Keratinocyte (primary cell): ENCODE results near the gene TTLL8. TPM values are rescaled to one million over a fixed set of nuclear protein-coding genes. Genes with fewer than 3 reads are reported as not detected.

Experiments
- DNase-seq: peaks from one replicate; pipeline ENCODE4 v3.0.0-alpha.2; 2011; ENCODE audit warnings: low read depth, missing footprints, low spot score
- FAIRE-seq: peaks from 2 replicates; lab custom pipeline; 2011; peaks lifted over from hg19 to GRCh38; lab: Jason Lieb, UNC
- H2AFZ ChIP-seq: 2 replicates; pipeline ENCODE4 v1.6.0; 2012; ENCODE audit warnings: low read length, control low read depth, inconsistent platforms; ENCODE audit not compliant: control insufficient read depth
- H3K27ac ChIP-seq: 2 replicates; pipeline ENCODE4 v1.5.1; 2011; ENCODE audit warnings: low read length; ENCODE audit not compliant: control insufficient read depth, insufficient read depth
- H3K27me3 ChIP-seq: 3 replicates; pipeline ENCODE4 v1.6.0; 2011; ENCODE audit warnings: low read length; ENCODE audit not compliant: control insufficient read depth, insufficient read depth; ENCODE audit errors: extremely low read depth
- H3K36me3 ChIP-seq, 2 experiments: 2 replicates in 1 of 2; 3 replicates in 1 of 2; pipeline ENCODE4 v1.5.1; 2011; ENCODE audit warnings: low read length in 2 of 2, mild to moderate bottlenecking in 1 of 2; ENCODE audit not compliant: control insufficient read depth in 2 of 2, insufficient read depth in 2 of 2; ENCODE audit errors: extremely low read depth in 1 of 2
- H3K4me1 ChIP-seq: 3 replicates; pipeline ENCODE4 v1.5.1; 2011; ENCODE audit warnings: low read length; ENCODE audit not compliant: control insufficient read depth, insufficient read depth; ENCODE audit errors: extremely low read depth
- H3K4me2 ChIP-seq: 3 replicates; pipeline ENCODE4 v1.6.0; 2011; ENCODE audit warnings: low read depth, low read length; ENCODE audit not compliant: control insufficient read depth, insufficient read depth; ENCODE audit errors: extremely low read depth
- H3K4me3 ChIP-seq, 3 experiments: fragments of 200-600 bp in 1 of 3; sonication (generic) in 1 of 3; 2 replicates in 2 of 3; 3 replicates in 1 of 3; pipeline ENCODE4 v1.5.1; 2011 to 2016; ENCODE audit warnings: low read length in 3 of 3, mild to moderate bottlenecking in 3 of 3, control low read depth in 2 of 3, inconsistent platforms in 1 of 3, low read depth in 1 of 3, mixed read lengths in 1 of 3, mixed run types in 1 of 3, moderate library complexity in 1 of 3; ENCODE audit not compliant: control insufficient read depth in 2 of 3, insufficient read depth in 2 of 3; ENCODE audit errors: extremely low read depth in 1 of 3
- H3K79me2 ChIP-seq: 2 replicates; pipeline ENCODE4 v1.6.0; 2012; ENCODE audit warnings: low read length; ENCODE audit not compliant: control insufficient read depth, insufficient read depth
- H3K9ac ChIP-seq: 3 replicates; pipeline ENCODE4 v1.6.0; 2011; ENCODE audit warnings: low read length; ENCODE audit not compliant: control insufficient read depth, insufficient read depth; ENCODE audit errors: extremely low read depth
- H3K9me1 ChIP-seq: 3 replicates; pipeline ENCODE4 v1.6.0; 2011; ENCODE audit warnings: low read length; ENCODE audit not compliant: control insufficient read depth, insufficient read depth; ENCODE audit errors: extremely low read depth
- H3K9me3 ChIP-seq: 2 replicates; pipeline ENCODE4 v1.5.1; 2012; ENCODE audit warnings: low read depth, low read length; ENCODE audit not compliant: control insufficient read depth
- H4K20me1 ChIP-seq: 3 replicates; pipeline ENCODE4 v1.6.0; 2011; ENCODE audit warnings: low read length; ENCODE audit not compliant: control insufficient read depth, insufficient read depth; ENCODE audit errors: extremely low read depth
- EZH2 ChIP-seq: IDR thresholded peaks from one replicate; pipeline ENCODE4 v1.6.1; 2012; ENCODE audit warnings: inconsistent platforms, mild to moderate bottlenecking, low read length, moderate library complexity
- dilution Hi-C: fragments of 300-500 bp; cut with MboI; formaldehyde crosslinking; loops from one replicate; pipeline ENCODE4 v1.7.0; 2020; ENCODE audit warnings: low sequenced_read_pairs; ENCODE audit not compliant: extremely low pct_ligation_motif_present
- polyA plus RNA-seq, 5 experiments: library from polyadenylated mRNA; depleted of rRNA in 3 of 5; stranded (reverse) in 3 of 5; stranded (forward) in 1 of 5; unstranded in 1 of 5; fragments of >200 nt; gene quantifications; 1 replicate in 1 of 5; 2 replicates in 3 of 5; 3 replicates in 1 of 5; pipeline versions ENCODE4 v1.2.1 to v1.2.3, GENCODE V29; 2011 to 2012; ENCODE audit warnings: missing spikeins in 2 of 5, low read depth in 1 of 5, low replicate concordance in 1 of 5
- TF ChIP-seq, protein P1 (sequence below), 3 experiments: IDR thresholded peaks in 1 of 3; conservative IDR thresholded peaks in 1 of 3; optimal IDR thresholded peaks in 1 of 3; 2 replicates in 2 of 3; 3 replicates in 1 of 3; pipeline versions ENCODE3 to v1.5.1; 2011; ENCODE audit warnings: low read length in 3 of 3, mild to moderate bottlenecking in 3 of 3, moderate library complexity in 2 of 3, control low read depth in 1 of 3, inconsistent platforms in 1 of 3; ENCODE audit not compliant: insufficient read depth in 2 of 3; ENCODE audit errors: extremely low read depth in 1 of 3

The TTLL8 gene
- polyA plus RNA-seq, 1 donor (not counting 4 experiments of a cell fraction or from before 2014, with no cell fraction given): not detected

GRCh38 chr22:50039669-50040443 lies 18.2 kb downstream of the TTLL8 start:
- no peak overlapping the region for H3K4me3 ChIP-seq
- peaks cover 6% of the 10 kb centered on the region for H3K9me3 ChIP-seq
- no peak overlapping the region for H3K27ac ChIP-seq
- no peaks in the 10 kb centered on the region for H3K4me1 ChIP-seq
- no peaks in the 10 kb centered on the region for H3K79me2 ChIP-seq
- no peaks in the 10 kb centered on the region for H3K27me3 ChIP-seq
- FAIRE-seq (no peak), DNase-seq (no peak)
- H2AFZ ChIP-seq: no peak overlapping the region
- H3K4me2 ChIP-seq: no peak overlapping the region
- no peaks in the 10 kb centered on the region for H4K20me1 ChIP-seq
- H3K9ac ChIP-seq: no peak overlapping the region
- TF ChIP-seq, protein P1, sequence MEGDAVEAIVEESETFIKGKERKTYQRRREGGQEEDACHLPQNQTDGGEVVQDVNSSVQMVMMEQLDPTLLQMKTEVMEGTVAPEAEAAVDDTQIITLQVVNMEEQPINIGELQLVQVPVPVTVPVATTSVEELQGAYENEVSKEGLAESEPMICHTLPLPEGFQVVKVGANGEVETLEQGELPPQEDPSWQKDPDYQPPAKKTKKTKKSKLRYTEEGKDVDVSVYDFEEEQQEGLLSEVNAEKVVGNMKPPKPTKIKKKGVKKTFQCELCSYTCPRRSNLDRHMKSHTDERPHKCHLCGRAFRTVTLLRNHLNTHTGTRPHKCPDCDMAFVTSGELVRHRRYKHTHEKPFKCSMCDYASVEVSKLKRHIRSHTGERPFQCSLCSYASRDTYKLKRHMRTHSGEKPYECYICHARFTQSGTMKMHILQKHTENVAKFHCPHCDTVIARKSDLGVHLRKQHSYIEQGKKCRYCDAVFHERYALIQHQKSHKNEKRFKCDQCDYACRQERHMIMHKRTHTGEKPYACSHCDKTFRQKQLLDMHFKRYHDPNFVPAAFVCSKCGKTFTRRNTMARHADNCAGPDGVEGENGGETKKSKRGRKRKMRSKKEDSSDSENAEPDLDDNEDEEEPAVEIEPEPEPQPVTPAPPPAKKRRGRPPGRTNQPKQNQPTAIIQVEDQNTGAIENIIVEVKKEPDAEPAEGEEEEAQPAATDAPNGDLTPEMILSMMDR (optimal IDR thresholded peaks at IDR 0.05 in 1 of 3, IDR thresholded peaks at IDR 0.05 in 1 of 3, conservative IDR thresholded peaks at IDR 0.05 in 1 of 3; ENCODE audit: extremely low read depth in 1 of 3, insufficient read depth in 2 of 3, low read length in 3 of 3): no peak
- TF ChIP-seq EZH2: no peak
- no peaks in the 10 kb centered on the region for H3K9me1 ChIP-seq
- no peaks in the 10 kb centered on the region for H3K36me3 ChIP-seq
- dilution Hi-C loops: no loop called here

- H4K20me1 ChIP-seq: no peaks in the 10 kb centered on the region
- H3K79me2 ChIP-seq: no peaks in the 10 kb centered on the region
- no peak overlapping the region for H3K4me3 ChIP-seq
- H3K4me1 ChIP-seq: no peaks in the 10 kb centered on the region
- TF ChIP-seq EZH2: no peak
- TF ChIP-seq, protein P1 (optimal IDR thresholded peaks at IDR 0.05 in 1 of 3, IDR thresholded peaks at IDR 0.05 in 1 of 3, conservative IDR thresholded peaks at IDR 0.05 in 1 of 3; ENCODE audit: extremely low read depth in 1 of 3, insufficient read depth in 2 of 3, low read length in 3 of 3): no peak
- peaks cover 6% of the 10 kb centered on the region for H3K9me3 ChIP-seq
- H3K9me1 ChIP-seq: no peaks in the 10 kb centered on the region
- no peak overlapping the region for H2AFZ ChIP-seq
- H3K4me2 ChIP-seq: no peak overlapping the region
- FAIRE-seq (no peak), DNase-seq (no peak)
- no peak overlapping the region for H3K27ac ChIP-seq
- H3K27me3 ChIP-seq: no peaks in the 10 kb centered on the region
- dilution Hi-C loops: no loop called here
- H3K36me3 ChIP-seq: no peaks in the 10 kb centered on the region
- H3K9ac ChIP-seq: no peak overlapping the region
Measured at GRCh38 chr22:50035976-50036724, 21.9 kb downstream of the TTLL8 start.
